ENCODE data around the gene GALNT12.

DNA sequence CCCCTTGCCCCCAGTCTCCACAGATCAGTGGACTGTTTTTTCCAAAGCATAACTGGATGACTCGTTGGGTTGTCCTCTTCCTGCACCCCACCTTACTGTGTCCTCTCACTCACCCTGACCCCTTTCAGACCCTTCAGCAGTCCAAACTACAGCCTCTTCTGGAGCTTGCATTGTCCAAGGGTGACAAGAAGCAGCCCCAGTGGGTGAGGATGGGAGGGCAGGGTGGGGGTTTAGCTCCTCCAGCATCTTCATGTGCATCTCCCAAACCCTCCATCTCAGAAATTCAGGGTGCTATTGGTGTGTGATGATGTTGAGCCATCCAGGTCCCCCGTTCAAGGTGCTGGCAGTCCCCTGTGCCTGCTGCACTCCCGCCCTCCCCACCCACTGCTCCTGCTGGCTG, 73.9 kb downstream of the GALNT12 start:
- TF ChIP-seq EZH2 (IDR thresholded peaks at IDR 0.05): no peak
- TF ChIP-seq FOXP2 (optimal IDR thresholded peaks at IDR 0.05; ENCODE audit: control extremely low read depth, extremely low read length, insufficient read depth): no peak
- no peak for TF ChIP-seq POLR2AphosphoS5 (IDR thresholded peaks at IDR 0.05; ENCODE audit: borderline replicate concordance, low read depth, low read length)

All from SK-N-MC (cell line).